Gastrocnemius medialis (tissue), 4 donors: ENCODE measurements around the gene FAM174C. TPM values are rescaled to one million over a fixed set of nuclear protein-coding genes. Genes with fewer than 3 reads are reported as not detected.

Source experiments
- ATAC-seq, 2 donors: fragments of 150-250 bp; one replicate each; pipeline ENCODE4 v1.9.1; 2016
- DNase-seq, 2 donors: peaks; one replicate each; pipeline ENCODE4 v3.0.0-alpha.2; 2019
- H3K27ac ChIP-seq, 4 donors: fragments of 200-600 bp; sonication (generic); 1 replicate in 1 of 4; 2 replicates in 3 of 4; pipeline ENCODE4 v1.5.1; 2016 to 2018; ENCODE audit warnings: mild to moderate bottlenecking in 2 of 4, moderate library complexity in 1 of 4
- H3K27me3 ChIP-seq, 3 donors: fragments of 200-600 bp; sonication (generic) in 2 of 3; 1 replicate in 1 of 3; 2 replicates in 2 of 3; pipeline versions ENCODE4 v1.5.1 to v1.6.0; 2016 to 2019; ENCODE audit warnings: mild to moderate bottlenecking in 1 of 3, moderate library complexity in 1 of 3
- H3K36me3 ChIP-seq, 2 donors: fragments of 200-600 bp; sonication (generic) in 1 of 2; one replicate each; pipeline ENCODE4 v1.5.1; 2017 to 2018
- H3K4me1 ChIP-seq, 2 donors: fragments of 200-600 bp; sonication (generic) in 1 of 2; one replicate each; pipeline ENCODE4 v1.5.1; 2016 to 2017; ENCODE audit warnings: mild to moderate bottlenecking in 2 of 2
- H3K4me3 ChIP-seq, 4 donors: fragments of 200-600 bp; sonication (generic) in 3 of 4; 1 replicate in 1 of 4; 2 replicates in 3 of 4; pipeline ENCODE4 v1.5.1; 2016 to 2019; ENCODE audit warnings: mild to moderate bottlenecking in 2 of 4
- H3K9me3 ChIP-seq, 3 donors: fragments of 200-600 bp; sonication (generic) in 2 of 3; 1 replicate in 1 of 3; 2 replicates in 2 of 3; pipeline ENCODE4 v1.5.1; 2016 to 2019
- POLR2A ChIP-seq, 2 donors: fragments of 450-650 bp; IDR thresholded peaks; one replicate each; pipeline ENCODE4 v1.6.1; 2017; ENCODE audit warnings: antibody characterized with exemption in 2 of 2, mild to moderate bottlenecking in 2 of 2, moderate library complexity in 2 of 2
- in situ Hi-C, 4 donors: fragments of 200-750 bp; cut with MboI; loops; one replicate each; pipeline versions ENCODE4 v1.15.0 to v1.8.0; 2017; ENCODE audit warnings: low sequenced_read_pairs in 4 of 4
- intact Hi-C: fragments of 100-400 bp; cut with DNase I; formaldehyde crosslinking; loops from one replicate; pipeline ENCODE4 v1.15.1; 2023; ENCODE audit warnings: low total_unique reads
- total RNA-seq, 4 donors: library from RNA; depleted of rRNA; stranded (reverse); fragments of >200 nt; gene quantifications; one replicate each; pipeline versions ENCODE4 v1.1.0 to v1.2.3, GENCODE V29; 2016
- TF ChIP-seq, protein P1 (sequence below), 5 experiments: fragments of 450-650 bp in 3 of 5; fragments of 200-600 bp in 2 of 5; sonication (generic) in 2 of 5; IDR thresholded peaks in 4 of 5; conservative IDR thresholded peaks in 1 of 5; 1 replicate in 4 of 5; 2 replicates in 1 of 5; pipeline ENCODE4 v1.5.1; 2016 to 2019; ENCODE audit warnings: antibody characterized with exemption in 5 of 5, mild to moderate bottlenecking in 3 of 5, moderate library complexity in 3 of 5

The FAM174C gene
- total RNA-seq, 4 donors from 2014 or later, result 18.7 to 36.7 (median 28.7) TPM

DNA sequence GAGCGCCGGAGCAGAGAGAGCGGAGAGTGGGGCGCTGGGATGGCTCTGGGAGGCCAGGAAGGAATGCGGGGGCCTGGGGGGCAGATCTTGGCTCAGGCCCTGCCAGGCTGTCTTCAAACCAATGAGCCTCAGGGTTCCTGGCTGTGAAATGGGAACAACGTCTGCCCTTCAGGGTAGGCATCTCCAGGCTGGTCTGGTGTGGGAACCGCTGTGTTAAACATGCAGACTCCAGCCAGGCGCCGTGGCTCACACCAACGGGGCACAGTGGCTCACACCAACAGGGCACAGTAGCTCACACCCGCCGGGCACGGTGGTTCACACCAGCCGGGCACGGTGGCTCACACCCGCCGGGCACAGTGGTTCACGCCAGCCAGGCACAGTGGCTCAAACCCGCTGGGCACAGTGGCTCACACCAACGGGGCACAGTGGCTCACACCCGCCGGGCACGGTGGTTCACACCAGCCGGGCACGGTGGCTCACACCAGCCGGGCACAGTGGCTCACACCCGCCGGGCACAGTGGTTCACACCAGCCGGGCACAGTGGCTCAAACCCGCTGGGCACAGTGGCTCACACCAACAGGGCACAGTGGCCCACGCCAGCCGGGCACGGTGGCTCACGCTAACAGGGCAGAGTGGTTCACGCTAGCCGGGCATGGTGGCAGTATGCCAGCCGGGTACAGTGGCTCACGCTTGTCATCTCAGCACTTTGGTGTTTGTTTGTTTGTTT lies 50.4 kb downstream of the FAM174C start:
- no peaks in the 10 kb centered on the region for H3K9me3 ChIP-seq
- in situ Hi-C loops, result no loop called here
- TF ChIP-seq, protein P1, sequence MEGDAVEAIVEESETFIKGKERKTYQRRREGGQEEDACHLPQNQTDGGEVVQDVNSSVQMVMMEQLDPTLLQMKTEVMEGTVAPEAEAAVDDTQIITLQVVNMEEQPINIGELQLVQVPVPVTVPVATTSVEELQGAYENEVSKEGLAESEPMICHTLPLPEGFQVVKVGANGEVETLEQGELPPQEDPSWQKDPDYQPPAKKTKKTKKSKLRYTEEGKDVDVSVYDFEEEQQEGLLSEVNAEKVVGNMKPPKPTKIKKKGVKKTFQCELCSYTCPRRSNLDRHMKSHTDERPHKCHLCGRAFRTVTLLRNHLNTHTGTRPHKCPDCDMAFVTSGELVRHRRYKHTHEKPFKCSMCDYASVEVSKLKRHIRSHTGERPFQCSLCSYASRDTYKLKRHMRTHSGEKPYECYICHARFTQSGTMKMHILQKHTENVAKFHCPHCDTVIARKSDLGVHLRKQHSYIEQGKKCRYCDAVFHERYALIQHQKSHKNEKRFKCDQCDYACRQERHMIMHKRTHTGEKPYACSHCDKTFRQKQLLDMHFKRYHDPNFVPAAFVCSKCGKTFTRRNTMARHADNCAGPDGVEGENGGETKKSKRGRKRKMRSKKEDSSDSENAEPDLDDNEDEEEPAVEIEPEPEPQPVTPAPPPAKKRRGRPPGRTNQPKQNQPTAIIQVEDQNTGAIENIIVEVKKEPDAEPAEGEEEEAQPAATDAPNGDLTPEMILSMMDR (IDR thresholded peaks at IDR 0.05 in 4 of 5, conservative IDR thresholded peaks at IDR 0.05 in 1 of 5), result no peak
- no peak for TF ChIP-seq POLR2A (IDR thresholded peaks at IDR 0.05)
- DNase-seq, result no peak
- H3K4me1 ChIP-seq, result peaks cover 7 to 8% of the 10 kb centered on the region in 2 donors
- no peak overlapping the region for H3K27ac ChIP-seq
- peak overlapping the region in 2 of 4 donors; percentile 7 to 43 for H3K4me3 ChIP-seq
- H3K27me3 ChIP-seq, result peaks cover 29 to 39% (median 29%) of the 10 kb centered on the region in 3 donors
- ATAC-seq, result no peak
- intact Hi-C loops, result no loop called here
- no peaks in the 10 kb centered on the region for H3K36me3 ChIP-seq

DNA sequence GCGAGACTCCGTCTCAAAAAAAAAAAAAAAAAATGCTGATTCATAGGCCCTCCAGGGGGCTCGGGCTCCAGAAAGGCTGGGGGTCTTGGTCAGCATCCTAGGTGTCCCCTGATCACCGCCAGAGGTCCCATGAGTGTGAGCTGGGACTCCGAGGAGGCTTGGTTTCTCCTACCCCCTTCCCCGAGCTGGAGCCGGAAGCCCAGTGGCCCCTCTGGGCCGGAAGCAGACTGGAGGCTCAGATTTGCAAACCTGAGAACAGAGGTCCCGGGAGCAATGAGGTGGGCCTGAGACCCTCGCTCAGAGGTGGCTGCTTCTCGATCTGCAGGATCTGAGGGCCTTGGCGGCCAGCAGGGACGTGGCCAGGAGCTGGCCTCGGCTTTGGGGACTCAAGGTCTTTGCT lies 51.8 kb downstream of the FAM174C start:
- DNase-seq (no peak), ATAC-seq (no peak)
- Histone ChIP-seq H3K9me3 (no peaks in the 10 kb centered on the region), H3K36me3 (no peaks in the 10 kb centered on the region), H3K4me3 (no peak overlapping the region), H3K27me3 (peaks cover 36 to 46% (median 38%) of the 10 kb centered on the region in 3 donors), H3K4me1 (peaks cover 7 to 8% of the 10 kb centered on the region in 2 donors), H3K27ac (no peak overlapping the region)
- no peak for TF ChIP-seq POLR2A (IDR thresholded peaks at IDR 0.05)
- TF ChIP-seq, protein P1 (IDR thresholded peaks at IDR 0.05 in 4 of 5, conservative IDR thresholded peaks at IDR 0.05 in 1 of 5), result no peak
- intact Hi-C loops (no loop called here), in situ Hi-C loops (no loop called here)

Other genes starting within 250 kb of the FAM174C start
- 10 to 100 TPM in 1 of 4 donors, 1 to 10 TPM in 3; 2.2 to 10.1 (median 4.1) TPM for gene CNN2, start 248.9 kb upstream of the FAM174C start, total RNA-seq
- gene ABCA7, start 235.4 kb upstream of the FAM174C start, total RNA-seq, result 10 to 100 TPM in 3 of 4 donors, 1 to 10 TPM in 1; 6.0 to 20.0 (median 15.0) TPM
- gene ARHGAP45, start 208.4 kb upstream of the FAM174C start, total RNA-seq, result 1 to 10 TPM in 3 of 4 donors, under 1 TPM in 1; 0.83 to 7.6 (median 3.4) TPM
- 100 to 1,000 TPM; 118 to 263 (median 228) TPM for gene POLR2E, start 180.2 kb upstream of the FAM174C start, total RNA-seq
- gene GPX4, start 171.5 kb upstream of the FAM174C start, total RNA-seq, result 100 to 1,000 TPM; 616 to 907 (median 819) TPM
- gene SBNO2, start 101.3 kb upstream of the FAM174C start, total RNA-seq, result 10 to 100 TPM; 22.2 to 49.8 (median 30.9) TPM
- gene STK11, start 69.8 kb upstream of the FAM174C start, total RNA-seq, result 100 to 1,000 TPM in 3 of 4 donors, 10 to 100 TPM in 1; 91.5 to 194 (median 149) TPM
- gene CBARP, start 37.5 kb upstream of the FAM174C start, total RNA-seq, result 1 to 10 TPM in 1 of 4 donors, under 1 TPM in 3; 0.10 to 1.3 (median 0.53) TPM
- gene ATP5F1D, start 33.8 kb upstream of the FAM174C start, total RNA-seq, result 100 to 1,000 TPM; 189 to 442 (median 273) TPM
- gene MIDN, start 26.9 kb upstream of the FAM174C start, total RNA-seq, result 100 to 1,000 TPM in 2 of 4 donors, 10 to 100 TPM in 2; 34.9 to 117 (median 86.3) TPM
- 100 to 1,000 TPM; 274 to 578 (median 418) TPM for gene CIRBP, start 6.2 kb upstream of the FAM174C start, total RNA-seq
- gene EFNA2, start 10.3 kb downstream of the FAM174C start, total RNA-seq, result not detected
- gene NDUFS7, start 108.4 kb downstream of the FAM174C start, total RNA-seq, result 100 to 1,000 TPM; 259 to 497 (median 377) TPM
- gene GAMT, start 126.0 kb downstream of the FAM174C start, total RNA-seq, result 100 to 1,000 TPM; 269 to 421 (median 373) TPM
- 10 to 100 TPM; 53.7 to 74.1 (median 63.4) TPM for gene DAZAP1, start 132.1 kb downstream of the FAM174C start, total RNA-seq
- 1,000 to 10,000 TPM; 2,323 to 3,835 (median 2,607) TPM for gene RPS15, start 162.9 kb downstream of the FAM174C start, total RNA-seq
- under 1 TPM in 1 of 4 donors, not detected in 3; 0.04 TPM for gene APC2, start 174.6 kb downstream of the FAM174C start, total RNA-seq
- gene C19orf25, start 203.7 kb downstream of the FAM174C start, total RNA-seq, result 10 to 100 TPM; 18.7 to 25.7 (median 19.9) TPM
- under 1 TPM; 0.12 to 0.60 (median 0.37) TPM for gene PCSK4, start 214.8 kb downstream of the FAM174C start, total RNA-seq
- 1 to 10 TPM; 1.1 to 2.3 (median 1.5) TPM for gene REEP6, start 215.7 kb downstream of the FAM174C start, total RNA-seq
- 1 to 10 TPM in 3 of 4 donors, under 1 TPM in 1; 0.41 to 6.5 (median 3.0) TPM for gene ADAMTSL5, start 237.5 kb downstream of the FAM174C start, total RNA-seq
- gene PLK5, start 248.5 kb downstream of the FAM174C start, total RNA-seq, result not detected